H9 (cell line): ENCODE data around the gene NAA10. TPM values are rescaled to one million over a fixed set of nuclear protein-coding genes. Genes with fewer than 3 reads are reported as not detected.

Experiments
- DNase-seq: peaks from one replicate; pipeline ENCODE4 v3.0.0-alpha.2; 2017
- H2AFZ ChIP-seq: one replicate; pipeline ENCODE4 v1.6.1; 2013; ENCODE audit warnings: mild to moderate bottlenecking, low read length, control low read depth, moderate library complexity
- H2AK5ac ChIP-seq: 2 replicates; pipeline ENCODE4 v1.6.1; 2013; ENCODE audit warnings: low read length, control low read depth, mixed read lengths; ENCODE audit not compliant: insufficient read length
- H2BK120ac ChIP-seq: one replicate; pipeline ENCODE4 v1.6.1; 2013; ENCODE audit warnings: low read depth, mild to moderate bottlenecking, low read length, control low read depth, inconsistent platforms; ENCODE audit not compliant: poor library complexity, severe bottlenecking
- H2BK12ac ChIP-seq: 2 replicates; pipeline ENCODE4 v1.6.1; 2013; ENCODE audit warnings: low read length, control low read depth, mixed read lengths, low read depth; ENCODE audit not compliant: insufficient read length
- H2BK15ac ChIP-seq: 2 replicates; pipeline ENCODE4 v1.6.1; 2013; ENCODE audit warnings: low read depth, low read length, control low read depth
- H2BK20ac ChIP-seq: one replicate; pipeline ENCODE4 v1.6.1; 2013; ENCODE audit warnings: low read depth, mild to moderate bottlenecking, low read length, control low read depth, inconsistent platforms; ENCODE audit not compliant: poor library complexity, severe bottlenecking
- H2BK5ac ChIP-seq: 2 replicates; pipeline ENCODE4 v1.6.1; 2013; ENCODE audit warnings: low read length, control low read depth, mixed read lengths; ENCODE audit not compliant: insufficient read length
- H3K14ac ChIP-seq: 2 replicates; pipeline ENCODE4 v1.6.1; 2013; ENCODE audit warnings: low read length, control low read depth; ENCODE audit not compliant: insufficient read depth
- H3K18ac ChIP-seq: 2 replicates; pipeline ENCODE4 v1.6.1; 2013; ENCODE audit warnings: low read depth, mild to moderate bottlenecking, mixed read lengths, low read length, control low read depth; ENCODE audit not compliant: insufficient read length
- H3K23ac ChIP-seq: 2 replicates; pipeline ENCODE4 v1.6.1; 2013; ENCODE audit warnings: low read length, control low read depth, mixed read lengths, low read depth; ENCODE audit not compliant: insufficient read length
- H3K23me2 ChIP-seq: 2 replicates; pipeline ENCODE4 v1.6.1; 2013; ENCODE audit warnings: low read depth, mild to moderate bottlenecking, mixed read lengths, low read length, control low read depth; ENCODE audit not compliant: insufficient read length, poor library complexity, severe bottlenecking
- H3K27ac ChIP-seq: 2 replicates; pipeline ENCODE4 v1.5.1; 2013; ENCODE audit warnings: low read length, control low read depth, mixed read lengths, low read depth; ENCODE audit not compliant: insufficient read length
- H3K27me3 ChIP-seq: 2 replicates; pipeline ENCODE4 v1.6.1; 2013; ENCODE audit warnings: low read length, control low read depth, inconsistent platforms; ENCODE audit not compliant: insufficient read depth
- H3K4ac ChIP-seq: 2 replicates; pipeline ENCODE4 v1.6.1; 2013; ENCODE audit warnings: low read depth, mild to moderate bottlenecking, control low read depth, inconsistent platforms, low read length, moderate library complexity
- H3K4me1 ChIP-seq: 2 replicates; pipeline ENCODE4 v1.6.1; 2013; ENCODE audit warnings: low read length, control low read depth, inconsistent platforms; ENCODE audit not compliant: insufficient read depth
- H3K4me2 ChIP-seq: 2 replicates; pipeline ENCODE4 v1.6.1; 2013; ENCODE audit warnings: low read length, control low read depth, mixed read lengths; ENCODE audit not compliant: insufficient read length, insufficient read depth
- H3K56ac ChIP-seq: 2 replicates; pipeline ENCODE4 v1.6.1; 2013; ENCODE audit warnings: low read depth, mild to moderate bottlenecking, mixed read lengths, low read length, control low read depth; ENCODE audit not compliant: insufficient read length
- H3K79me1 ChIP-seq: 2 replicates; pipeline ENCODE4 v1.6.1; 2013; ENCODE audit warnings: low read depth, mild to moderate bottlenecking, moderate library complexity, low read length, control low read depth, inconsistent platforms; ENCODE audit not compliant: insufficient read depth, poor library complexity, severe bottlenecking
- H3K79me2 ChIP-seq: 2 replicates; pipeline ENCODE4 v1.6.1; 2013; ENCODE audit warnings: low read length, control low read depth, inconsistent platforms; ENCODE audit not compliant: insufficient read depth
- H3K9ac ChIP-seq: 2 replicates; pipeline ENCODE4 v1.6.1; 2013; ENCODE audit warnings: low read length, control low read depth, mixed read lengths; ENCODE audit not compliant: insufficient read length; ENCODE audit errors: extremely low read depth
- H3K9me3 ChIP-seq: one replicate; pipeline ENCODE4 v1.6.1; 2013; ENCODE audit warnings: low read depth, low read length, inconsistent platforms; ENCODE audit not compliant: control insufficient read depth
- H3T11ph ChIP-seq: one replicate; pipeline ENCODE4 v1.6.1; 2013; ENCODE audit warnings: mild to moderate bottlenecking, low read length, control low read depth, inconsistent platforms
- H4K20me1 ChIP-seq: one replicate; pipeline ENCODE4 v1.6.1; 2013; ENCODE audit not compliant: control insufficient read depth, insufficient read length, insufficient read depth
- H4K5ac ChIP-seq: 2 replicates; pipeline ENCODE4 v1.6.1; 2013; ENCODE audit warnings: low read depth, mild to moderate bottlenecking, mixed read lengths, low read length, control low read depth; ENCODE audit not compliant: insufficient read length
- H4K8ac ChIP-seq: replicated peaks from 2 replicates; pipeline ENCODE4 v1.6.1; 2013; ENCODE audit warnings: low read length, control low read depth, mixed read lengths, low read depth; ENCODE audit not compliant: insufficient read length
- H4K91ac ChIP-seq: 2 replicates; pipeline ENCODE4 v1.6.1; 2013; ENCODE audit warnings: low read depth, mild to moderate bottlenecking, moderate library complexity, mixed read lengths, low read length, control low read depth; ENCODE audit not compliant: insufficient read length
- H3K27ac Mint-ChIP-seq, 3 experiments: 2 replicates in 2 of 3; 3 replicates in 1 of 3; pipeline ENCODE4 v1.8.0; 2020 to 2021; ENCODE audit warnings: mixed read lengths in 3 of 3, mild to moderate bottlenecking in 1 of 3, moderate library complexity in 1 of 3
- H3K27me3 Mint-ChIP-seq: 2 replicates; pipeline ENCODE4 v1.8.0; 2021; ENCODE audit warnings: low read depth, mild to moderate bottlenecking, moderate library complexity, mixed read lengths
- H3K36me3 Mint-ChIP-seq, 3 experiments: 2 replicates in 2 of 3; 3 replicates in 1 of 3; pipeline ENCODE4 v1.8.0; 2020 to 2021; ENCODE audit warnings: low read depth in 3 of 3, mixed read lengths in 3 of 3; ENCODE audit not compliant: insufficient read depth in 1 of 3
- H3K4me1 Mint-ChIP-seq, 2 experiments: 2 replicates each; pipeline ENCODE4 v1.8.0; 2020; ENCODE audit warnings: mixed read lengths in 2 of 2
- H3K4me3 Mint-ChIP-seq, 2 experiments: 2 replicates in 1 of 2; 3 replicates in 1 of 2; pipeline ENCODE4 v1.8.0; 2020 to 2021; ENCODE audit warnings: mild to moderate bottlenecking in 2 of 2, mixed read lengths in 2 of 2, moderate library complexity in 1 of 2
- H3K9me3 Mint-ChIP-seq, 2 experiments: 2 replicates in 1 of 2; 3 replicates in 1 of 2; pipeline ENCODE4 v1.8.0; 2020; ENCODE audit warnings: mild to moderate bottlenecking in 2 of 2, mixed read lengths in 2 of 2, moderate library complexity in 1 of 2
- CTCF ChIP-seq: fragments of 200-600 bp; sonication (generic); conservative IDR thresholded peaks from 3 replicates; pipeline ENCODE4 v1.8.0; 2021; ENCODE audit warnings: antibody characterized with exemption, mild to moderate bottlenecking
- WGBS: extraction: QIAGEN DNeasy Blood & Tissue Kit; methylation state at CpG from one replicate; pipeline ENCODE4 v1.1.7; 2013; ENCODE audit warnings: missing lambda C conversion rate, low lambda C conversion rate, mixed read lengths; ENCODE audit not compliant: insufficient read length; ENCODE audit errors: extremely low coverage; 5-methylcytosine and 5-hydroxymethylcytosine counted together
- total RNA-seq: library from RNA; stranded (reverse); gene quantifications from 2 replicates; pipeline ENCODE4 v1.2.1, GENCODE V29; 2021

The NAA10 gene
- total RNA-seq, 1 experiment from 2014 or later: 101 TPM

GRCh38 chrX:153913211-153913610, 21.6 kb downstream of the NAA10 start:
- Mint-ChIP-seq H3K36me3 (peaks cover 7 to 47% (median 32%) of the 10 kb centered on the region in 3 experiments), H3K9me3 (peaks cover 59 to 68% of the 10 kb centered on the region in 2 experiments), H3K4me3 (no peak overlapping the region), H3K27ac (no peak overlapping the region), H3K4me1 (0 out of 4 replicates have a peak, but pooled peaks cover 0 to 3% of the 10 kb centered on the region in 2 experiments), H3K27me3 (no peaks in the 10 kb centered on the region)
- Histone ChIP-seq H3T11ph (no peak overlapping the region), H3K9ac (no peak overlapping the region), H3K4me2 (no peak overlapping the region), H3K4ac (no peak overlapping the region), H3K14ac (no peak overlapping the region), H2BK12ac (no peak overlapping the region), H3K23me2 (no peaks in the 10 kb centered on the region), H3K56ac (no peak overlapping the region), H3K18ac (no peak overlapping the region), H2BK120ac (no peak overlapping the region), H3K79me2 (no peaks in the 10 kb centered on the region), H4K8ac (no peak overlapping the region), H4K20me1 (no peaks in the 10 kb centered on the region), H3K9me3 (peaks cover 17% of the 10 kb centered on the region), H4K91ac (no peak overlapping the region), H2BK15ac (no peak overlapping the region), H3K23ac (no peak overlapping the region), H3K27me3 (no peaks in the 10 kb centered on the region), H3K79me1 (no peaks in the 10 kb centered on the region), H2AFZ (no peak overlapping the region), H2AK5ac (no peak overlapping the region), H4K5ac (no peak overlapping the region), H3K27ac (no peak overlapping the region), H3K4me1 (no peaks in the 10 kb centered on the region), H2BK20ac (no peak overlapping the region), H2BK5ac (no peak overlapping the region)
- no peak for TF ChIP-seq CTCF
- no CpG with 5 or more reads among the region's 17 CpGs for WGBS
- DNase-seq: no peak
